Thoracic aorta (tissue), 2 donors: Measurements from ENCODE around the gene ZBTB5. TPM values are rescaled to one million over a fixed set of nuclear protein-coding genes. Genes with fewer than 3 reads are reported as not detected.
"Not testable (repeated sequence)": the region's sequence is repeated elsewhere in the genome, so short reads cannot be mapped to it uniquely, and the experiment has no call there.

Source experiments
- ATAC-seq: fragments of 150-250 bp; one replicate; pipeline ENCODE4 v1.8.0; 2017; ENCODE audit warnings: low read depth; ENCODE audit not compliant: insufficient number of reproducible peaks, low FRiP score
- DNase-seq: peaks from one replicate; pipeline ENCODE4 v3.0.0-alpha.2; 2020; ENCODE audit warnings: low spot score
- H3K27ac ChIP-seq, 2 donors: fragments of 200-600 bp; sonication (generic); 1 replicate in 1 of 2; 2 replicates in 1 of 2; pipeline ENCODE4 v1.5.1; 2016; ENCODE audit warnings: mild to moderate bottlenecking in 2 of 2, moderate library complexity in 2 of 2
- H3K27me3 ChIP-seq: fragments of 200-600 bp; sonication (generic); replicated peaks from 2 replicates; pipeline ENCODE4 v1.6.0; 2016; ENCODE audit warnings: mild to moderate bottlenecking; ENCODE audit not compliant: insufficient read depth
- H3K36me3 ChIP-seq: fragments of 200-600 bp; sonication (generic); one replicate; pipeline ENCODE4 v1.5.1; 2016
- H3K4me1 ChIP-seq, 2 donors: fragments of 200-600 bp; sonication (generic); 1 replicate in 1 of 2; 2 replicates in 1 of 2; pipeline versions ENCODE4 v1.5.1 to v1.6.0; 2016; ENCODE audit warnings: low read depth in 2 of 2, mild to moderate bottlenecking in 1 of 2; ENCODE audit not compliant: control insufficient read depth in 1 of 2
- H3K4me3 ChIP-seq: fragments of 200-600 bp; sonication (generic); 2 replicates; pipeline ENCODE4 v1.5.1; 2016; ENCODE audit warnings: mild to moderate bottlenecking
- H3K9me3 ChIP-seq: fragments of 200-600 bp; sonication (generic); 2 replicates; pipeline ENCODE4 v1.5.1; 2016
- total RNA-seq, 2 donors: library from RNA; depleted of rRNA; stranded (reverse); fragments of >200 nt; gene quantifications; one replicate each; pipeline versions ENCODE4 v1.1.0 to v1.2.3, GENCODE V29; 2016
- TF ChIP-seq, protein P1 (sequence below): fragments of 200-600 bp; sonication (generic); IDR thresholded peaks from one replicate; pipeline ENCODE4 v1.5.1; 2019; ENCODE audit warnings: antibody characterized with exemption

Gene ZBTB5
- total RNA-seq, 2 donors from 2014 or later = 8.3 to 15.0 TPM

DNA sequence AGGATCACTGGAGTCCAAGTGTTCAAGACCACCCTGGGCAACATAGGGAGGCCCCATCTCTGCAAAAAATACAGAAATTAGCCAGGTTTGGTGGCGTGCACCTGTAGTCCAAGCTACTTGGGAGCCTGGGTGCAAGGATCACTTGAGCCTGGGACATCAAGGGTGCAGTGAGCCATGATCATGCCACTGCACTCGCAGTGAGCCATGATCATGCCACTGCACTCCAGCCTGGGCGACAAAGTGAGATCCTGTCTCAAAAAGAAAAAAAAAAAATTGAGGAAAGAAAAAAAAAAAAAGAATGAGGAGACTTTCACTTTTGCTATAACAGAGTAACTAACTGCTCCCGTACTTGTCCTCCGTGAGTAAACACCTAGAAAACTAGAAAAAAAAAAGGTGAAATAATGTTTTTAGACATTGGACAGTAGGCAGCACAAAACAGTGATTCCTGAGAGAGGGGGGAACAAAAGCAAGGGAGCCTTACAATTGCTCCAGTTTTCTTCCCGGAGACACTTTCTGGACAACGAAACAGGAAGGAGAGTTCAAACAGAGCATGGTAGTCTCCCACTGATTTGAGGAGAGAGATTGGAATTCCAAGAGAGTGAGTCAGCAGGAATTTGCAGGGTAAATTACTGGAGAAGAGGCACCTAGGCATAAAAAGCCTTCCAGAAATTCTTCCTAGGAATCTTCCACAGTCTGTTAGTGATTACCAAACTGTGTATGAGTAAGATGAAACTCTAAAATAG is 6.9 kb upstream of the ZBTB5 start:
- DNase-seq (no peak), ATAC-seq (peak; percentile 66)
- TF ChIP-seq, protein P1, sequence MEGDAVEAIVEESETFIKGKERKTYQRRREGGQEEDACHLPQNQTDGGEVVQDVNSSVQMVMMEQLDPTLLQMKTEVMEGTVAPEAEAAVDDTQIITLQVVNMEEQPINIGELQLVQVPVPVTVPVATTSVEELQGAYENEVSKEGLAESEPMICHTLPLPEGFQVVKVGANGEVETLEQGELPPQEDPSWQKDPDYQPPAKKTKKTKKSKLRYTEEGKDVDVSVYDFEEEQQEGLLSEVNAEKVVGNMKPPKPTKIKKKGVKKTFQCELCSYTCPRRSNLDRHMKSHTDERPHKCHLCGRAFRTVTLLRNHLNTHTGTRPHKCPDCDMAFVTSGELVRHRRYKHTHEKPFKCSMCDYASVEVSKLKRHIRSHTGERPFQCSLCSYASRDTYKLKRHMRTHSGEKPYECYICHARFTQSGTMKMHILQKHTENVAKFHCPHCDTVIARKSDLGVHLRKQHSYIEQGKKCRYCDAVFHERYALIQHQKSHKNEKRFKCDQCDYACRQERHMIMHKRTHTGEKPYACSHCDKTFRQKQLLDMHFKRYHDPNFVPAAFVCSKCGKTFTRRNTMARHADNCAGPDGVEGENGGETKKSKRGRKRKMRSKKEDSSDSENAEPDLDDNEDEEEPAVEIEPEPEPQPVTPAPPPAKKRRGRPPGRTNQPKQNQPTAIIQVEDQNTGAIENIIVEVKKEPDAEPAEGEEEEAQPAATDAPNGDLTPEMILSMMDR = no peak
- Histone ChIP-seq H3K4me1 (peaks cover 8 to 13% of the 10 kb centered on the region in 2 donors), H3K4me3 (peak overlapping the region; percentile 72), H3K36me3 (no peaks in the 10 kb centered on the region), H3K27ac (peak overlapping the region; percentile 84 to 90), H3K9me3 (peaks cover 6% of the 10 kb centered on the region), H3K27me3 (no peaks in the 10 kb centered on the region)

DNA sequence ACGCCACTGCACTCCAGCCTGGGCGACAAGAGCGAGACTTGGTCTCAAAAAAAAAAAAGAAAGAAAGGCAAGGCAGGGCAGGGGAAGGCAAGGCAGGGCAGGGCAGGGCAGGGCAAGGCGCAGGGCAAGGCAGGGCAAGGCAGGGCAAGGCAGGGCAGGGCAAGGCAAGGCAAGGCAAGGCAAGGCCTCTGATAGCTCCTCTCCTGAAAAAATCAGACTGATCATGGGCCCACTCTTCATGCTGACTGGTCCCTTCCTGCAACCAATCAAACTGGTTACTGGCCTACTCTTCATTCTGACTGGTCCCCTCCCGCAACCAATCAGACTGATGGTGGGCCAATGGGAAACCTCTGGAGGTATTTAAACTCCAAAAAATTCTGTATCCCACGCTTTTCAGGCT is 3.4 kb upstream of the ZBTB5 start:
- Histone ChIP-seq H3K9me3 (no peaks in the 10 kb centered on the region), H3K36me3 (no peaks in the 10 kb centered on the region), H3K27me3 (no peaks in the 10 kb centered on the region), H3K4me3 (no peak overlapping the region), H3K4me1 (peaks cover 13 to 27% of the 10 kb centered on the region in 2 donors), H3K27ac (no peak overlapping the region)
- TF ChIP-seq, protein P1 = no peak
- DNase-seq = no peak
- ATAC-seq = no peak

GRCh38 chr9:37467530-37467929 is 2.3 kb upstream of the ZBTB5 start:
- H3K27me3 ChIP-seq, ATAC-seq, H3K4me3 ChIP-seq, H3K36me3 ChIP-seq, H3K9me3 ChIP-seq, H3K27ac ChIP-seq, DNase-seq: not testable (repeated sequence)
- peaks cover 13 to 34% of the 10 kb centered on the region in 2 donors for H3K4me1 ChIP-seq

- TF ChIP-seq, protein P1 = no peak
- DNase-seq (no peak), ATAC-seq (no peak)
Observed at GRCh38 chr9:37466037-37466709, 923 bp upstream of the ZBTB5 start.

DNA sequence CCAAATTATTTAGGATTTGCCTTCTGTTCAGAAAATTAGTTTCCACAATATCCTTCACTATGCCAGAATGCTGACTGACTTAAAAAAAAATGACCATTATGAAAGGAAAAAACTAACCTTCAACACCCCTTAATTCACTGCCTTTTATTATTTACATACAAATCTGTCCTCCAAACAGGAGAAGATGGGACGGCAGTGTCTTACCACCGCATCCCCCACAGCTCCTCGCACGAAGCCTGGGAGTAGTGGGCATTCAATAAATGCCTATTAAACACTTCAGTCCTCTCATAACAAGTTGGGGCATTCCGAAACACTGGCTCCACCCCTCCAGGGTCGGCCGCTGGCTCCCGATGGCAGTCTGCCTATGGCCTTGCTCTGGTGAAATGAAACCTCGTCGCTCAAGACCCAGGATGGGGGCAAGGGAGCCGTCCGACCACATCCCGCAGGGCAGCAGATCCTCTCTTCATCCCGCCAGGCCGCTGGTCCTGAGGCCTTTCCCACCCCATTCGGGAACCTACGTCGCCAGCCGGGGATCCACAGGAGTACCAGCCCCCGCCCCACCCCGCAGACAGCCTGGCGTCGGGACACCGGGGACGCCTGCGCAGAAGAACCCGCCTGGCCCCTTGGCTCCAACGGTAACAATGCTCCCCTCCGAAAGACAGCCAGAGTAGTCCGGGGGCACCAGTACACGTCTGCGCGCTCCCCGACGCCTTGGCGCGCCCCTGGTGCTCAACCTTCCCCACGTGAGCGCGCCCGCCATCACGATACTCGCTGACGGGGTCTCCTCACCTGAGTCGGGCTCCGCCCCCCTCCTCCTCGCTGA is 613 bp downstream of the ZBTB5 start:
- TF ChIP-seq, protein P1 = no peak
- Histone ChIP-seq H3K27me3 (no peaks in the 10 kb centered on the region), H3K4me3 (peak overlapping the region; percentile 97), H3K9me3 (no peaks in the 10 kb centered on the region), H3K36me3 (no peaks in the 10 kb centered on the region), H3K27ac (peak overlapping the region; percentile 98 to 100), H3K4me1 (peaks cover 17 to 45% of the 10 kb centered on the region in 2 donors)
- DNase-seq (peak; percentile 35), ATAC-seq (peak; percentile 34)

More at GRCh38 chr9:37466037-37466709, 923 bp upstream of the ZBTB5 start:
- H3K9me3 ChIP-seq = no peaks in the 10 kb centered on the region
- H3K4me1 ChIP-seq = peaks cover 17 to 38% of the 10 kb centered on the region in 2 donors
- peak overlapping the region; percentile 88 to 100 for H3K27ac ChIP-seq
- peak overlapping the region; percentile 97 for H3K4me3 ChIP-seq
- no peaks in the 10 kb centered on the region for H3K36me3 ChIP-seq
- no peaks in the 10 kb centered on the region for H3K27me3 ChIP-seq
